Measurements from ENCODE around the gene GINM1. TPM values are rescaled to one million over a fixed set of nuclear protein-coding genes. Genes with fewer than 3 reads are reported as not detected.

The GINM1 gene
- total and polyA plus RNA-seq, 2 donors (not counting 3 experiments of a cell fraction or from before 2014, with no cell fraction given), result 14.6 to 38.0 TPM

GRCh38 chr6:149608381-149608982 lies 42.3 kb downstream of the GINM1 start:
- Histone ChIP-seq H3K9ac (replicated peaks; ENCODE audit: extremely low read depth, insufficient read depth, low read length) (no peak overlapping the region), H3K27me3 (ENCODE audit: control insufficient read depth in 2 of 2, insufficient read depth in 2 of 2, low read length in 2 of 2) (no peaks in the 10 kb centered on the region), H3K9me1 (replicated peaks; ENCODE audit: control insufficient read depth, extremely low read depth, insufficient read depth, low read length) (no peaks in the 10 kb centered on the region), H3K79me2 (ENCODE audit: control insufficient read depth, insufficient read depth, low read length) (no peaks in the 10 kb centered on the region), H3K4me1 (ENCODE audit: control insufficient read depth, extremely low read depth, insufficient read depth, low read length) (no peaks in the 10 kb centered on the region), H3K4me3 (replicated peaks in 1 of 3; ENCODE audit: insufficient read depth in 1 of 3, low read depth in 1 of 3, low read length in 3 of 3) (no peak overlapping the region), H4K20me1 (replicated peaks; ENCODE audit: control insufficient read depth, extremely low read depth, insufficient read depth, low read length) (peaks cover 2% of the 10 kb centered on the region), H3K27ac (ENCODE audit: insufficient read depth, low read depth, low read length) (no peak overlapping the region), H2AFZ (ENCODE audit: low read depth, low read length) (no peak overlapping the region), H3K4me2 (ENCODE audit: insufficient read depth, low read length) (no peak overlapping the region), H3K9me3 (replicated peaks; ENCODE audit: control insufficient read depth, insufficient read depth, low read length) (no peaks in the 10 kb centered on the region), H3K36me3 (ENCODE audit: control insufficient read depth in 2 of 2, extremely low read depth in 1 of 2, insufficient read depth in 2 of 2, low read length in 2 of 2) (no peaks in the 10 kb centered on the region)
- no TSS peak for BruUV-seq (replicated peaks)
- DNase-seq (ENCODE audit: low read depth, low spot score) (no peak), FAIRE-seq (no peak)
- intact Hi-C loops (cut with micrococcal nuclease) (no loop called here), dilution Hi-C loops (cut with MboI; ENCODE audit: extremely low pct_ligation_motif_present, low sequenced_read_pairs) (no loop called here)
- POLR2A ChIA-PET, result no interaction called here
- CTCF ChIA-PET, result interaction anchor here (0.6 to 1.2 kb wide), 3 partner anchors 9 to 20 kb away, joined by 3 read pairs; no protein-coding TSS in a partner anchor
- TF ChIP-seq FOS (IDR thresholded peaks at IDR 0.05; ENCODE audit: borderline replicate concordance, insufficient read depth, low read length), result no peak
- no peak for TF ChIP-seq POLR2AphosphoS5 (IDR thresholded peaks at IDR 0.05; ENCODE audit: insufficient read depth, low read depth, low read length)
- TF ChIP-seq POLR2A (IDR thresholded peaks at IDR 0.05; ENCODE audit: low read depth, low read length), result no peak
- TF ChIP-seq MYC (IDR thresholded peaks at IDR 0.05; ENCODE audit: low read depth, low read length), result no peak
- TF ChIP-seq JUN (IDR thresholded peaks at IDR 0.05; ENCODE audit: borderline replicate concordance, insufficient read depth, insufficient read length, low read depth), result no peak
- TF ChIP-seq MAX (IDR thresholded peaks at IDR 0.05; ENCODE audit: insufficient read depth, insufficient read length), result no peak
- no peak for TF ChIP-seq GATA2 (IDR thresholded peaks at IDR 0.05; ENCODE audit: insufficient read depth, insufficient read length, low read depth, low read length)
- TF ChIP-seq, protein P1, sequence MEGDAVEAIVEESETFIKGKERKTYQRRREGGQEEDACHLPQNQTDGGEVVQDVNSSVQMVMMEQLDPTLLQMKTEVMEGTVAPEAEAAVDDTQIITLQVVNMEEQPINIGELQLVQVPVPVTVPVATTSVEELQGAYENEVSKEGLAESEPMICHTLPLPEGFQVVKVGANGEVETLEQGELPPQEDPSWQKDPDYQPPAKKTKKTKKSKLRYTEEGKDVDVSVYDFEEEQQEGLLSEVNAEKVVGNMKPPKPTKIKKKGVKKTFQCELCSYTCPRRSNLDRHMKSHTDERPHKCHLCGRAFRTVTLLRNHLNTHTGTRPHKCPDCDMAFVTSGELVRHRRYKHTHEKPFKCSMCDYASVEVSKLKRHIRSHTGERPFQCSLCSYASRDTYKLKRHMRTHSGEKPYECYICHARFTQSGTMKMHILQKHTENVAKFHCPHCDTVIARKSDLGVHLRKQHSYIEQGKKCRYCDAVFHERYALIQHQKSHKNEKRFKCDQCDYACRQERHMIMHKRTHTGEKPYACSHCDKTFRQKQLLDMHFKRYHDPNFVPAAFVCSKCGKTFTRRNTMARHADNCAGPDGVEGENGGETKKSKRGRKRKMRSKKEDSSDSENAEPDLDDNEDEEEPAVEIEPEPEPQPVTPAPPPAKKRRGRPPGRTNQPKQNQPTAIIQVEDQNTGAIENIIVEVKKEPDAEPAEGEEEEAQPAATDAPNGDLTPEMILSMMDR (IDR thresholded peaks at IDR 0.05; ENCODE audit: extremely low read depth in 1 of 2, insufficient read depth in 1 of 2, low read depth in 1 of 2, low read length in 2 of 2), result no peak
- TF ChIP-seq EZH2 (IDR thresholded peaks at IDR 0.05; ENCODE audit: borderline replicate concordance, low read depth, low read length, severe bottlenecking), result no peak
